HG02973 (cell line): ENCODE results near the gene ZC3H8.

Source experiments
- ATAC-seq: cut with Tn5 transposase; IDR thresholded peaks from one replicate; pipeline ENCODE4 v1.9.1; 2021; ENCODE audit warnings: moderate library complexity; ENCODE audit not compliant: unreplicated experiment

Gene ZC3H8

GRCh38 chr2:112195950-112196349 lies 58.9 kb downstream of the ZC3H8 start:
- no peak for ATAC-seq

- ATAC-seq, result no peak
Measured at GRCh38 chr2:112195167-112195766, 59.6 kb downstream of the ZC3H8 start.

- no peak for ATAC-seq
Measured at GRCh38 chr2:112194482-112194881, 60.4 kb downstream of the ZC3H8 start.

- no peak for ATAC-seq
Measured at GRCh38 chr2:112194028-112194427, 60.8 kb downstream of the ZC3H8 start.

GRCh38 chr2:112189001-112189556 lies 65.8 kb downstream of the ZC3H8 start:
- ATAC-seq, result no peak

GRCh38 chr2:112187805-112188596 lies 66.8 kb downstream of the ZC3H8 start:
- ATAC-seq, result no peak

GRCh38 chr2:112187046-112187715 lies 67.7 kb downstream of the ZC3H8 start:
- no peak for ATAC-seq

- ATAC-seq, result no peak
Measured at GRCh38 chr2:112185131-112185530, 69.7 kb downstream of the ZC3H8 start.

GRCh38 chr2:112184121-112184520 lies 70.7 kb downstream of the ZC3H8 start:
- no peak for ATAC-seq

GRCh38 chr2:112183327-112184025 lies 71.4 kb downstream of the ZC3H8 start:
- ATAC-seq, result no peak

GRCh38 chr2:112182581-112183034 lies 72.2 kb downstream of the ZC3H8 start:
- no peak for ATAC-seq

GRCh38 chr2:112181571-112182290 lies 73.1 kb downstream of the ZC3H8 start:
- ATAC-seq, result no peak

- no peak for ATAC-seq
Measured at GRCh38 chr2:112175958-112176573, 78.8 kb downstream of the ZC3H8 start.

- no peak for ATAC-seq
Measured at GRCh38 chr2:112175333-112175732, 79.5 kb downstream of the ZC3H8 start.

GRCh38 chr2:112174383-112174782 lies 80.5 kb downstream of the ZC3H8 start:
- ATAC-seq, result no peak

- ATAC-seq, result no peak
Measured at GRCh38 chr2:112173646-112174319, 81.1 kb downstream of the ZC3H8 start.

GRCh38 chr2:112170495-112170894 lies 84.3 kb downstream of the ZC3H8 start:
- no peak for ATAC-seq

GRCh38 chr2:112168422-112169124 lies 86.3 kb downstream of the ZC3H8 start:
- ATAC-seq, result no peak
